HCT116 (cell line): Measurements from ENCODE around the gene GGPS1. TPM values are rescaled to one million over a fixed set of nuclear protein-coding genes. Genes with fewer than 3 reads are reported as not detected.

Experiments
- ATAC-seq: fragments of 200-7000 bp; cut with Tn5 transposase; 2 replicates; pipeline ENCODE4 v1.9.1; 2020; ENCODE audit warnings: mild to moderate bottlenecking, moderate library complexity
- BruUV-seq: library from RNA; stranded (reverse); fragments of 400-500 nt; replicated peaks from 2 replicates; lab custom pipeline; 2021; lab: Mats Ljungman, UMichigan
- CTCF ChIA-PET: fragments of 300-600 bp; sonication (Branson Sonifier 250); formaldehyde crosslinking; loops from one replicate; lab custom pipeline; 2021; ENCODE audit warnings: antibody characterized with exemption; lab: Charles Lee
- POLR2A ChIA-PET: fragments of 300-600, 350-600 bp; sonication (Branson Sonifier 250); formaldehyde crosslinking; loops from one replicate; lab custom pipeline; 2021; ENCODE audit warnings: antibody characterized with exemption; lab: Charles Lee
- RAD21 ChIA-PET, 2 experiments: fragments of 300-600 bp; sonication (Branson Sonifier 250); formaldehyde crosslinking; loops; one replicate each; lab custom pipeline; 2023; ENCODE audit warnings: low total read pairs in 2 of 2; ENCODE audit not compliant: uncharacterized antibody in 2 of 2, unreplicated experiment in 2 of 2, low non-redundant PET in 1 of 2; lab: Charles Lee
- DNase-seq: peaks from one replicate; pipeline ENCODE4 v3.0.0-alpha.2; 2010; ENCODE audit warnings: low read depth, low spot score
- H2AFZ ChIP-seq: fragments of 200-600 bp; shearing (Covaris generic), sonication (generic); 2 replicates; pipeline ENCODE4 v1.6.1; 2017; ENCODE audit warnings: low read depth, mixed run types, mixed read lengths, antibody characterized with exemption, low read length; ENCODE audit not compliant: poor library complexity, severe bottlenecking
- H3K27ac ChIP-seq: 2 replicates; pipeline ENCODE4 v1.5.1; 2012; ENCODE audit warnings: low read depth, low read length
- H3K27me3 ChIP-seq: fragments of 200-600 bp; sonication (generic); 2 replicates; pipeline ENCODE4 v1.6.1; 2016; ENCODE audit warnings: mixed run types, low read length, mixed read lengths; ENCODE audit not compliant: insufficient read depth
- H3K36me3 ChIP-seq, 2 experiments: fragments of 200-500 bp in 1 of 2; fragments of 200-600 bp in 1 of 2; sonication (Bioruptor generic) in 1 of 2; sonication (generic) in 1 of 2; 2 replicates each; pipeline versions ENCODE4 v1.5.1 to v1.6.1; 2014 to 2016; ENCODE audit warnings: low read length in 2 of 2, inconsistent platforms in 1 of 2, mixed read lengths in 1 of 2, mixed run types in 1 of 2; ENCODE audit not compliant: insufficient read depth in 2 of 2, control insufficient read depth in 1 of 2
- H3K4me1 ChIP-seq, 2 experiments: fragments of 200-600 bp in 1 of 2; sonication (generic) in 1 of 2; 2 replicates each; pipeline versions ENCODE4 v1.5.1 to v1.6.1; 2012 to 2017; ENCODE audit warnings: low read length in 2 of 2, inconsistent platforms in 1 of 2, mild to moderate bottlenecking in 1 of 2, mixed read lengths in 1 of 2, mixed run types in 1 of 2, moderate library complexity in 1 of 2; ENCODE audit not compliant: insufficient read depth in 2 of 2, control insufficient read depth in 1 of 2
- H3K4me2 ChIP-seq: fragments of 200-600 bp; sonication (generic); 2 replicates; pipeline ENCODE4 v1.6.1; 2017; ENCODE audit warnings: mixed run types, low read length, mixed read lengths
- H3K4me3 ChIP-seq, 2 experiments: fragments of 200-600 bp in 1 of 2; sonication (generic) in 1 of 2; replicated peaks in 1 of 2; 2 replicates each; pipeline ENCODE4 v1.5.1; 2011 to 2016; ENCODE audit warnings: low read length in 2 of 2, control low read depth in 1 of 2, low read depth in 1 of 2, mild to moderate bottlenecking in 1 of 2, mixed read lengths in 1 of 2, mixed run types in 1 of 2
- H3K79me2 ChIP-seq: fragments of 200-600 bp; sonication (generic); 2 replicates; pipeline ENCODE4 v1.6.1; 2017; ENCODE audit warnings: mild to moderate bottlenecking, mixed run types, low read length, moderate library complexity, mixed read lengths; ENCODE audit not compliant: insufficient read depth
- H3K9ac ChIP-seq: fragments of 200-600 bp; sonication (generic); 2 replicates; pipeline ENCODE4 v1.6.1; 2016; ENCODE audit warnings: low read length, mixed read lengths
- H3K9me2 ChIP-seq: fragments of 200-600 bp; sonication (generic), shearing (Covaris generic); 2 replicates; pipeline ENCODE4 v1.6.1; 2017; ENCODE audit warnings: mixed run types, mild to moderate bottlenecking, moderate library complexity; ENCODE audit not compliant: insufficient read depth
- H3K9me3 ChIP-seq, 2 experiments: fragments of 200-500 bp in 1 of 2; fragments of 200-600 bp in 1 of 2; sonication (Bioruptor generic) in 1 of 2; sonication (generic) in 1 of 2; 2 replicates each; pipeline ENCODE4 v1.6.1; 2014 to 2017; ENCODE audit warnings: low read length in 2 of 2, mixed read lengths in 2 of 2, inconsistent platforms in 1 of 2, low read depth in 1 of 2, mild to moderate bottlenecking in 1 of 2, mixed run types in 1 of 2, moderate library complexity in 1 of 2; ENCODE audit not compliant: control insufficient read depth in 1 of 2, insufficient read depth in 1 of 2
- H4K20me1 ChIP-seq: fragments of 200-600 bp; sonication (generic), shearing (Covaris generic); 2 replicates; pipeline ENCODE4 v1.6.1; 2017; ENCODE audit warnings: mixed run types, mild to moderate bottlenecking, moderate library complexity; ENCODE audit not compliant: insufficient read depth
- CBX3 ChIP-seq: IDR thresholded peaks from 2 replicates; pipeline ENCODE4 v1.6.1; 2012; ENCODE audit warnings: low read depth
- FOSL1 ChIP-seq: IDR thresholded peaks from 2 replicates; pipeline ENCODE4 v1.6.1; 2012; ENCODE audit warnings: low read depth
- JUND ChIP-seq: IDR thresholded peaks from 2 replicates; pipeline ENCODE4 v1.6.1; 2012
- POLR2AphosphoS5 ChIP-seq: IDR thresholded peaks from 2 replicates; pipeline ENCODE4 v1.6.1; 2011; ENCODE audit warnings: mild to moderate bottlenecking, low read depth, low read length, moderate library complexity
- SP1 ChIP-seq: IDR thresholded peaks from 2 replicates; pipeline ENCODE4 v1.6.1; 2012; ENCODE audit warnings: low read depth
- ZBTB33 ChIP-seq: IDR thresholded peaks from 2 replicates; pipeline ENCODE4 v1.6.1; 2011; ENCODE audit warnings: mild to moderate bottlenecking, low read length, moderate library complexity; ENCODE audit not compliant: insufficient replicate concordance; ENCODE audit errors: extremely low read depth
- ZFX ChIP-seq: fragments of 450-650 bp; IDR thresholded peaks from 2 replicates; pipeline ENCODE4 v1.6.1; 2017
- intact Hi-C: fragments of 100-400 bp; cut with micrococcal nuclease; formaldehyde crosslinking; loops from 2 replicates; pipeline ENCODE4 v1.10.0; 2022
- total RNA-seq: library from RNA; stranded (reverse); gene quantifications from one replicate; pipeline ENCODE4 v1.2.1, GENCODE V29; 2021; ENCODE audit not compliant: unreplicated experiment

The GGPS1 gene
- total RNA-seq, 1 experiment from 2014 or later, result 30.6 TPM

- no peak for TF ChIP-seq ZBTB33
- no peak for TF ChIP-seq CBX3
- TF ChIP-seq FOSL1, result no peak
- TF ChIP-seq POLR2AphosphoS5, result no peak
- no peak for TF ChIP-seq SP1
Measured at GRCh38 chr1:235325854-235326253, 2.5 kb upstream of the GGPS1 start (continued).

GRCh38 chr1:235326719-235327558, 1.4 kb upstream of the GGPS1 start:
- Histone ChIP-seq H3K4me3 (peak overlapping the region; percentile 95 to 99), H2AFZ (no peak overlapping the region), H3K27ac (peak overlapping the region; percentile 92), H3K4me1 (peaks cover 3 to 22% of the 10 kb centered on the region in 2 experiments; a peak in 3 of 4 replicates), H3K27me3 (no peaks in the 10 kb centered on the region), H3K9me3 (no peaks in the 10 kb centered on the region), H3K9ac (peak overlapping the region; percentile 89), H3K79me2 (peaks cover 91% of the 10 kb centered on the region), H3K4me2 (peak overlapping the region; percentile 92), H3K36me3 (no peaks in the 10 kb centered on the region), H4K20me1 (no peaks in the 10 kb centered on the region), H3K9me2 (no peaks in the 10 kb centered on the region)
- no TSS peak for BruUV-seq
- intact Hi-C loops, result loop anchor here (5.0 kb wide), 1 partner anchor 75 kb away; no protein-coding TSS in a partner anchor
- POLR2A ChIA-PET, result no interaction called here
- CTCF ChIA-PET, result no interaction called here
- ATAC-seq (no peak), DNase-seq (no peak)
- 0 out of 2 replicates have a peak, but pooled peaks have one; percentile 30 for TF ChIP-seq POLR2AphosphoS5
- no peak for TF ChIP-seq JUND
- peak; percentile 84 for TF ChIP-seq ZFX
- RAD21 ChIA-PET, result no interaction called here
